ENCODE data around the gene SHH. TPM values are rescaled to one million over a fixed set of nuclear protein-coding genes. Genes with fewer than 3 reads are reported as not detected.

SHH gene
- total RNA-seq, 1 experiment from 2014 or later: 22.9 TPM

DNA sequence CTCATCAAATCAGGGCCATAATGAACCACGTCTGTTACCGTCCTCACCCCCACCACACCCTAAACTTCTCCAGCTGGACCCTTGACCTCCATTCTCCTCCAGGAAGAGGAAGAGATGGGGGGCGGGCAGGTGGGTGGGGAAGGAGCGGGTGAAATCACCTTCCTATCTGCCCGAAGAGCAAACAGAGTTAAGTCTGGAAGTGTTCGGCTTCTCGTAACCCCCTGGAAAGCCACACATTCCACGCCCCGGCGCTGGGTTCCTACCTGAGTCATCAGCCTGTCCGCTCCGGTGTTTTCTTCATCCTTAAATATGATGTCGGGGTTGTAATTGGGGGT lies 736 bp downstream of the SHH start:
- Histone ChIP-seq H3K36me3 (ENCODE audit: control insufficient read depth, insufficient read depth, low read length) (no peaks in the 10 kb centered on the region), H3K9me3 (ENCODE audit: control insufficient read depth, insufficient read depth, low read depth, low read length) (no peaks in the 10 kb centered on the region), H3K27me3 (ENCODE audit: control insufficient read depth, insufficient read depth, low read length) (peaks cover 2% of the 10 kb centered on the region; the same call in 1 of the 2 replicates), H3K4me3 (ENCODE audit: low read depth in 2 of 2, low read length in 2 of 2) (peak overlapping the region; percentile 56 to 93), H3K4me1 (ENCODE audit: control insufficient read depth, insufficient read depth, low read length) (peaks cover 40% of the 10 kb centered on the region), H3K27ac (ENCODE audit: low read length) (peak overlapping the region; percentile 63)
- ChIA-PET CTCF (no interaction called here), POLR2A (no interaction called here)
- TF ChIP-seq, protein P1, sequence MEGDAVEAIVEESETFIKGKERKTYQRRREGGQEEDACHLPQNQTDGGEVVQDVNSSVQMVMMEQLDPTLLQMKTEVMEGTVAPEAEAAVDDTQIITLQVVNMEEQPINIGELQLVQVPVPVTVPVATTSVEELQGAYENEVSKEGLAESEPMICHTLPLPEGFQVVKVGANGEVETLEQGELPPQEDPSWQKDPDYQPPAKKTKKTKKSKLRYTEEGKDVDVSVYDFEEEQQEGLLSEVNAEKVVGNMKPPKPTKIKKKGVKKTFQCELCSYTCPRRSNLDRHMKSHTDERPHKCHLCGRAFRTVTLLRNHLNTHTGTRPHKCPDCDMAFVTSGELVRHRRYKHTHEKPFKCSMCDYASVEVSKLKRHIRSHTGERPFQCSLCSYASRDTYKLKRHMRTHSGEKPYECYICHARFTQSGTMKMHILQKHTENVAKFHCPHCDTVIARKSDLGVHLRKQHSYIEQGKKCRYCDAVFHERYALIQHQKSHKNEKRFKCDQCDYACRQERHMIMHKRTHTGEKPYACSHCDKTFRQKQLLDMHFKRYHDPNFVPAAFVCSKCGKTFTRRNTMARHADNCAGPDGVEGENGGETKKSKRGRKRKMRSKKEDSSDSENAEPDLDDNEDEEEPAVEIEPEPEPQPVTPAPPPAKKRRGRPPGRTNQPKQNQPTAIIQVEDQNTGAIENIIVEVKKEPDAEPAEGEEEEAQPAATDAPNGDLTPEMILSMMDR (IDR thresholded peaks at IDR 0.05): no peak
- TF ChIP-seq TCF7L2 (IDR thresholded peaks at IDR 0.05; ENCODE audit: low read depth, low read length) (no peak), REST (IDR thresholded peaks at IDR 0.05; ENCODE audit: insufficient read depth in 1 of 2, low read depth in 2 of 2, low read length in 1 of 2) (no peak), POLR2AphosphoS5 (IDR thresholded peaks at IDR 0.05; ENCODE audit: low read depth, low read length) (no peak), SIN3A (IDR thresholded peaks at IDR 0.05; ENCODE audit: borderline replicate concordance, insufficient read depth, low read depth, low read length) (no peak)
- intact Hi-C loops (cut with micrococcal nuclease; ENCODE audit: unreplicated experiment): loop anchor here (5.0 to 10.0 kb wide), 2 partner anchors 323 to 661 kb away; no protein-coding TSS in a partner anchor
- in situ Hi-C loops (cut with HindIII; ENCODE audit: low pct_unique_long_range_greater_than_20kb, low sequenced_read_pairs): no loop called here
- no peak for ATAC-seq
- DNase-seq (ENCODE audit: low read depth, low spot score): no peak
- BruUV-seq (replicated peaks): no TSS peak

- Histone ChIP-seq H3K9me3 (ENCODE audit: control insufficient read depth, insufficient read depth, low read depth, low read length) (no peaks in the 10 kb centered on the region), H3K4me3 (ENCODE audit: low read depth in 2 of 2, low read length in 2 of 2) (peak overlapping the region; percentile 56 to 93), H3K27ac (ENCODE audit: low read length) (peak overlapping the region; percentile 63), H3K4me1 (ENCODE audit: control insufficient read depth, insufficient read depth, low read length) (peaks cover 40% of the 10 kb centered on the region), H3K27me3 (ENCODE audit: control insufficient read depth, insufficient read depth, low read length) (peaks cover 2% of the 10 kb centered on the region; the same call in 1 of the 2 replicates), H3K36me3 (ENCODE audit: control insufficient read depth, insufficient read depth, low read length) (no peaks in the 10 kb centered on the region)
- intact Hi-C loops (cut with micrococcal nuclease; ENCODE audit: unreplicated experiment) (loop anchor here (5.0 to 10.0 kb wide), 2 partner anchors 324 to 661 kb away; no protein-coding TSS in a partner anchor), in situ Hi-C loops (cut with HindIII; ENCODE audit: low pct_unique_long_range_greater_than_20kb, low sequenced_read_pairs) (no loop called here)
- ChIA-PET POLR2A (no interaction called here), CTCF (interaction anchor here (0.6 kb wide), 1 partner anchor 662 kb away, joined by 3 read pairs; no protein-coding TSS in a partner anchor)
- DNase-seq (ENCODE audit: low read depth, low spot score): no peak
- no TSS peak for BruUV-seq (replicated peaks)
- ATAC-seq: no peak
- TF ChIP-seq REST (IDR thresholded peaks at IDR 0.05; ENCODE audit: insufficient read depth in 1 of 2, low read depth in 2 of 2, low read length in 1 of 2) (no peak), SIN3A (IDR thresholded peaks at IDR 0.05; ENCODE audit: borderline replicate concordance, insufficient read depth, low read depth, low read length) (no peak), TCF7L2 (IDR thresholded peaks at IDR 0.05; ENCODE audit: low read depth, low read length) (no peak), POLR2AphosphoS5 (IDR thresholded peaks at IDR 0.05; ENCODE audit: low read depth, low read length) (no peak)
- TF ChIP-seq, protein P1 (IDR thresholded peaks at IDR 0.05): no peak
Measured at GRCh38 chr7:155810770-155811559, 1.3 kb downstream of the SHH start.

Data from Panc1 (cell line).